Measurements from ENCODE around the gene CD93.

DNA sequence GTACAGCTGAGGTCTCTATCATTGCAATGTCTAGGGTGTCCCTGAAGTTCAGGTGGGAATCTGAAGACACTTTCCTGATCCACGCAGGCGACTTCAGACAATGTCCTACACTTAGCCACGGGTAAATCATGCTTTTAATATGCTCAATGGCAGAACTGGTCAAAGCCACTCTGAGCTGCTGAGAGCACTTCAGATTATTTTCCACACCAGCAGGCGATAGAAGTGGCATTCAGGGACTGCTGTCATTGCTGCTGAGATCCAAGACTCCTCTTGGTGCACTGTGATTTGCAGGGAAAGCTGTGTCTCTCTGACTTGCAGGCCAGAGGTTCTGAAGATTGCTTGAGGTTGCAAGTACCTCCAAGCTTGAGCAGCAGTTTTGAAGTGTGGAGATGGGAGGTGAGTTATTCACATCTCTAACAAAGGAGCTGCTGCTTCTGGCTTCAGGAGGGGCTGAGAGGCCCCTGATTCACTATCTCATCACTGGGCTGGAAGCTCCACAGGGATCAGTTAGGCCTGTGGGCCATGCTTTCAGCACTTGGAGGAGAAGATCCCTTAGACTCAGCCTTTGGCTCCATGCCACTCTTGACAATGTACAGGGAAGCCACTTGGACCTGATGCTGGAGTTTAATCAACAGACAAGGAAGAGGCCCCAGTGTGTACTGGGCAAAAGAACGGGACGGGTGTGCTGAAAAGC lies 53.9 kb downstream of the CD93 start:
- TF ChIP-seq ISL1 (CRISPR knock-in tag; IDR thresholded peaks at IDR 0.05) (no peak), PPARA (CRISPR knock-in tag; IDR thresholded peaks at IDR 0.05; ENCODE audit: borderline replicate concordance) (no peak), ZNF565 (CRISPR knock-in tag; conservative IDR thresholded peaks at IDR 0.05; ENCODE audit: low read depth) (no peak), ZNF70 (CRISPR knock-in tag; IDR thresholded peaks at IDR 0.05) (no peak), ZC3H10 (CRISPR knock-in tag; IDR thresholded peaks at IDR 0.05) (no peak), ZFP30 (CRISPR knock-in tag; IDR thresholded peaks at IDR 0.05) (no peak)
- TF ChIP-seq, protein P1, sequence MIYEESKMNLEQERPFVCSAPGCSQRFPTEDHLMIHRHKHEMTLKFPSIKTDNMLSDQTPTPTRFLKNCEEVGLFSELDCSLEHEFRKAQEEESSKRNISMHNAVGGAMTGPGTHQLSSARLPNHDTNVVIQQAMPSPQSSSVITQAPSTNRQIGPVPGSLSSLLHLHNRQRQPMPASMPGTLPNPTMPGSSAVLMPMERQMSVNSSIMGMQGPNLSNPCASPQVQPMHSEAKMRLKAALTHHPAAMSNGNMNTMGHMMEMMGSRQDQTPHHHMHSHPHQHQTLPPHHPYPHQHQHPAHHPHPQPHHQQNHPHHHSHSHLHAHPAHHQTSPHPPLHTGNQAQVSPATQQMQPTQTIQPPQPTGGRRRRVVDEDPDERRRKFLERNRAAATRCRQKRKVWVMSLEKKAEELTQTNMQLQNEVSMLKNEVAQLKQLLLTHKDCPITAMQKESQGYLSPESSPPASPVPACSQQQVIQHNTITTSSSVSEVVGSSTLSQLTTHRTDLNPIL (CRISPR knock-in tag; IDR thresholded peaks at IDR 0.05; ENCODE audit: low read depth) = no peak
- TF ChIP-seq, protein P2, sequence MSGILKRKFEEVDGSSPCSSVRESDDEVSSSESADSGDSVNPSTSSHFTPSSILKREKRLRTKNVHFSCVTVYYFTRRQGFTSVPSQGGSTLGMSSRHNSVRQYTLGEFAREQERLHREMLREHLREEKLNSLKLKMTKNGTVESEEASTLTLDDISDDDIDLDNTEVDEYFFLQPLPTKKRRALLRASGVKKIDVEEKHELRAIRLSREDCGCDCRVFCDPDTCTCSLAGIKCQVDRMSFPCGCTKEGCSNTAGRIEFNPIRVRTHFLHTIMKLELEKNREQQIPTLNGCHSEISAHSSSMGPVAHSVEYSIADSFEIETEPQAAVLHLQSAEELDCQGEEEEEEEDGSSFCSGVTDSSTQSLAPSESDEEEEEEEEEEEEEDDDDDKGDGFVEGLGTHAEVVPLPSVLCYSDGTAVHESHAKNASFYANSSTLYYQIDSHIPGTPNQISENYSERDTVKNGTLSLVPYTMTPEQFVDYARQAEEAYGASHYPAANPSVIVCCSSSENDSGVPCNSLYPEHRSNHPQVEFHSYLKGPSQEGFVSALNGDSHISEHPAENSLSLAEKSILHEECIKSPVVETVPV (CRISPR knock-in tag; IDR thresholded peaks at IDR 0.05) = no peak
